HG02938 (cell line): ENCODE measurements around the gene RPAP3.

Source experiments
- ATAC-seq: cut with Tn5 transposase; IDR thresholded peaks from one replicate; pipeline ENCODE4 v1.9.1; 2021; ENCODE audit warnings: mild to moderate bottlenecking, moderate library complexity; ENCODE audit not compliant: unreplicated experiment

The RPAP3 gene, protein sequence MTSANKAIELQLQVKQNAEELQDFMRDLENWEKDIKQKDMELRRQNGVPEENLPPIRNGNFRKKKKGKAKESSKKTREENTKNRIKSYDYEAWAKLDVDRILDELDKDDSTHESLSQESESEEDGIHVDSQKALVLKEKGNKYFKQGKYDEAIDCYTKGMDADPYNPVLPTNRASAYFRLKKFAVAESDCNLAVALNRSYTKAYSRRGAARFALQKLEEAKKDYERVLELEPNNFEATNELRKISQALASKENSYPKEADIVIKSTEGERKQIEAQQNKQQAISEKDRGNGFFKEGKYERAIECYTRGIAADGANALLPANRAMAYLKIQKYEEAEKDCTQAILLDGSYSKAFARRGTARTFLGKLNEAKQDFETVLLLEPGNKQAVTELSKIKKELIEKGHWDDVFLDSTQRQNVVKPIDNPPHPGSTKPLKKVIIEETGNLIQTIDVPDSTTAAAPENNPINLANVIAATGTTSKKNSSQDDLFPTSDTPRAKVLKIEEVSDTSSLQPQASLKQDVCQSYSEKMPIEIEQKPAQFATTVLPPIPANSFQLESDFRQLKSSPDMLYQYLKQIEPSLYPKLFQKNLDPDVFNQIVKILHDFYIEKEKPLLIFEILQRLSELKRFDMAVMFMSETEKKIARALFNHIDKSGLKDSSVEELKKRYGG

DNA sequence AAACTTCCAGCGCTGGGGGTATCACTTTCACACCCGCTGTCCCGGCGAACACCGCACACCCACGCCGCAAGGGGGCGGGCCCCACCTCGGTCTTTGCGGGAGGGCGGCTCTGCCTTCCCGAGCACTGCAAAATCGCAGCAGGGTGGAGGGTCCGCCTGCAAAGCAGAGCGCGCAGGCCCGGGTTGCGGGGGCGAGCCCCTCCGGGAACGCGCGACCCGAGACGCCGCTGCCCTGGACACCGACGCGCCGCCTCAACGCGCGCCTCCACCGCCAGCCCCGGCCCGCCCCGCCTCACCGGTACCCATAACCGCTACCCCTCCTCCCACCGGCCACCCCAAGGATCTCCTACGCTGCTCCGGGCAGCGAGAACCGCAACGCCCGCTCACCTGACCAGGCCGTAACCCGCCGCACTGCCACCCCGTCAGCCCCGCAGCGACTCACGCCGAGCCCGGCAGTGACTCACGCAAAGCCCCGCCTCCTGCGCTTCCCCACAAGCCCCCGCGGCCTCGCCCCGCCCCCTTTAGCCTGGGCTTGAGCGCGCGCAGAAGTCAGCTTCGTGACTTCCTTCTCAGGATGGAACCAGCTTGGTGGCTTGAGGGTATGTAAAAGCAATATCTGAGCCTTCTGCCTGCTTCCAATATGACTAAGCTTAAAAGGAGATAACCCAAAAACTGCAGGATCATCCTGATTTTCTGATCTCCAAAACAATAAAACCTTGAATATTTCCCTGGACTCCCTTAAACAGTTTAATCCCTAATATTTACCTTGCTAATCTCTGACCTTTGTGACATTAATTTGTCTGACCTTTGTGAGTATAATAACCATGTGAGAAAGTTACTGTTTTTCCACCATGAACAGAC is at the start of gene RPAP3:
RPAP3 (minus strand) TSS at position 465 of the 860 bp plus-strand sequence. CDS start 3,190 bp downstream, outside the sequence.
- ATAC-seq, result peak; percentile 67

GRCh38 chr12:47754881-47755280 is 49.1 kb upstream of the RPAP3 start:
- ATAC-seq, result peak; percentile 12

DNA sequence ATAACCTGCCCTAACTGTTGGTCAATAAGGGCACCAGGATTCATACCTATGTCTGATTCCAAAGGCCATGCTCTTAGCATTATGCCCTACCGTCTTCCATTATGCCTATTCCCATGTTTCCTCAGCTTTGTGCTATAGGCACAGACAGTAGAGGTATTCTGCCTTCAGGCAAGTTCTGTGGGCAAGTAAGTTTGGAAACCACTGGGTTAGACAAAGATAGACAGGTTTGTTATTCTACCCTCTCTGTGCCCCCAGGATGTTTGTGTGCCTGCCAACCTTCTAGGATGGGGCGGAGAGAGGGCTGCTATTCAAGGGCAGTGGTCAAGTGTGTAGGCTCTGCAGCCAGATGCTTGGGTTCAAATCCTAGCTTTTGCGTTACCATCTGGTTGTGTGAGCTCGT is 48.3 kb upstream of the RPAP3 start:
- ATAC-seq, result no peak

GRCh38 chr12:47753021-47754001 is 47.5 kb upstream of the RPAP3 start:
- no peak for ATAC-seq

GRCh38 chr12:47752552-47752951 is 46.7 kb upstream of the RPAP3 start:
- ATAC-seq, result no peak

- ATAC-seq, result no peak
Measured at GRCh38 chr12:47752121-47752520, 46.3 kb upstream of the RPAP3 start.

GRCh38 chr12:47751561-47751960 is 45.7 kb upstream of the RPAP3 start:
- ATAC-seq, result no peak

- no peak for ATAC-seq
Measured at GRCh38 chr12:47750916-47751470, 45.2 kb upstream of the RPAP3 start.

DNA sequence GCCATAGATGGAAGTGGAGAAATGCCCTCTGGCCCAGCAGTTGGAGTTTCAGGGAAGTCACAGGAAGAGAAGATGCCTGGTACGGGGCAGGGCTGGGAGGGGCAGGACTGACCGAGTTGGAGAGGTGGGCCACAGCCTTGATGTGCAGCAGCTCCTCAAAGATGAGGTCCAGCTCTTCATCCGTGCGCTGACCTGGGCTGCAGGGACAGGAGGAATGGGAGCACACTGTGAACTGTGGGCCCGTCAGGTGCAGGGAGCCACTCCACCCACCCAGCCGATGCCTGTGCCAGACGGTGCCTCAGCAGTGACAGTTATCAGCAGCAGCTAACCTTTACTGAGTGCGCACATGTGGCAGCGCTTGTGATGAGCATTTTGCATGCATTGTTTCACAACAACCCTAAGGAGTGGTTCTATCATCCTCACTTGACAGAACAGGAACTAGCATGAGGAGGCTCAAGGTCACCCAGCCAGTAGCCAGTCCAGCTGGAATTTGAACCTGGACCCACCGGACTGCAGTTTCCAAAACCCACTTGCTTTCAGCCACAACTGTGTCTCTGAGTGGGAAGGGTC is 44.5 kb upstream of the RPAP3 start:
- ATAC-seq, result no peak

GRCh38 chr12:47748899-47749298 is 43.1 kb upstream of the RPAP3 start:
- ATAC-seq, result no peak

DNA sequence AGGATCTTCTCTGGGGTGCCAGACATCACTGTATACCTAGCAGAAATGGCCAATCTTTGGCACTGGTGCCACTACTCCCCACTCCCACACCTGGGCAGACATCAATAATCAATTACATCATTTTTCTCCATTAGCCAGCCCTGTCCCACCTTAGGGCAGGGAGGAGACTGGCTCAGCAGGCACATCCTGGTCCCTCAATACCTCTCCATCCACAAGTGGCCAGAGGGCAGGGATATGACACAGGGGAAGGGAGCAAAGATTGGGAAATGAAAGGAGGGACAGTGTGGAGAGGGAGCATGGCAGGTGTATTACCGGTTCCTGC is 42.6 kb upstream of the RPAP3 start:
- ATAC-seq, result no peak

- ATAC-seq, result no peak
Measured at GRCh38 chr12:47747596-47748506, 42.0 kb upstream of the RPAP3 start.

GRCh38 chr12:47747126-47747525 is 41.3 kb upstream of the RPAP3 start:
- no peak for ATAC-seq

DNA sequence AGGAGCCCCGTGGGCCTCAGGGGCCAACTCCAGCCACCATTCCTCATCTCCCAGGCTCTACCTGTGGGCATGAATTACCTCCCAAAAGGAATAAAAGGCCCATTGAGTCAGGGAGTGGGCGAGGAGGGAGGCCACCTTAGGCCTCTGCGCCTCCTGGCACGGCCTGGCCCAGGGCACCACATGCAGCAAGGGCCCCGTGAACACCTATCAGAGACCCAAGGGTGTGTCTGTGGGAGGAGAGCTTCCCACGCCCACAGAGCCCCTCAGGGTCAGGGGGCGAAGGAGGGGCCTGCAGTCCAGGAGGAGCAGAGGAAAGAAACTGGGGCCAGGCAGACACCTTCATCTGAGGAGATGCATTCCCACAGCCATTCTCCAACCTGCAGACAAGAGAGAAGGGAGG is 40.7 kb upstream of the RPAP3 start:
- no peak for ATAC-seq

DNA sequence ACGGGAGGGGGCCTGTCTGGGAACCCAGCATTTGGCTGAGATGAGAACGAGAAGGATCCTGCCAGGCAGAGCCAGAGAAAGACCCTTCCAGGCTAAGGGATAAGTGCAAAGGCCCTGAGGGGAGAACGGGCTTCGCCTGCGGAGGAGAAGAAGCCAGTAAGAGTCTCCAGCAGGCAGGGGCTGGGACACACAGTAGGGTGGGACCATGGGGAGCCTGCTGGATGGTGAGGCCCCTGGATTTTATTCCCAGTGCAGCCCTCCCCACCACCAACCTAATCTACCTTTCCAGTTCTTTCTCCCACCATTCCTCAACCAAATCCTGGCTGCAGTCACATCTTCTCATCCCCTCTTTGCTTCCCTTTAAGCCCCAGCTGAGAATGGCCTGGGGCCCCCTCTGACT is 40.2 kb upstream of the RPAP3 start:
- no peak for ATAC-seq

DNA sequence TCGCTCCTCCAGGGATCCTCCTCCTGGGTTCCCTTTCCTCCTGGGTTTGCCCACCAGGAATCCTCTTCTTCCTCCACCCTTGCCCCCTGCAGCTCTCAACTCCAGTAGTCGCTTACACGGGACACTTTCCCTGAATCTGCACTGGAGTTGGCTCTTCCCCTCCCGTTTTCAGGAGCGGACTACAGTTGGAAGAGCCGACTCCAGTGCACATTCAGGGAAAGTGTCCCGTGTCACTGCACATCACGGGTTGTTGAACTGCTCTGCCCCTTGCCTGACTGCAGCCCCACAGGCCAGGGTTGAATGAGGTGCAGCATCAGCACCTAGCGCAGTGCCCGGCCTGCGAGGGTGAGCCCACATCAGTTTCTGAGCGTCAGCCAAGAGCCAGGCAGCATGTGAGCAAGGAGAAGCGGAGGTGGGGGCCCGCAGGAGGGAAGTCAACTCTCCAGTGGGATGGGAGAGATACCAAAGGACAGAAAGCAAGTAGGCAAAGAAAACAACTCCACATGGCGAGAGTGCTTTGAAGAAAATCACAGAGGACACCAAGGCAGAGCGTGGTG is 39.7 kb upstream of the RPAP3 start:
- ATAC-seq, result no peak

GRCh38 chr12:47744778-47745436 is 39.1 kb upstream of the RPAP3 start:
- ATAC-seq, result no peak
